Central memory CD4-positive, alpha-beta T cell (primary cell): ENCODE measurements around the gene KLF8.

Experiments
- DNase-seq: peaks from one replicate; pipeline ENCODE4 v3.0.0; 2022

KLF8 gene

GRCh38 chrX:56310581-56310980 is 78.4 kb downstream of the KLF8 start:
- no peak for DNase-seq

GRCh38 chrX:56313308-56313707 is 81.2 kb downstream of the KLF8 start:
- no peak for DNase-seq

- no peak for DNase-seq
Measured at GRCh38 chrX:56314334-56314733, 82.2 kb downstream of the KLF8 start.

- no peak for DNase-seq
Measured at GRCh38 chrX:56318076-56318475, 85.9 kb downstream of the KLF8 start.

- no peak for DNase-seq
Measured at GRCh38 chrX:56319165-56319564, 87.0 kb downstream of the KLF8 start.
